ENCODE data around the gene F13B.
"Not testable (repeated sequence)": the region's sequence is repeated elsewhere in the genome, so short reads cannot be mapped to it uniquely, and the experiment has no call there.

Gene F13B, protein sequence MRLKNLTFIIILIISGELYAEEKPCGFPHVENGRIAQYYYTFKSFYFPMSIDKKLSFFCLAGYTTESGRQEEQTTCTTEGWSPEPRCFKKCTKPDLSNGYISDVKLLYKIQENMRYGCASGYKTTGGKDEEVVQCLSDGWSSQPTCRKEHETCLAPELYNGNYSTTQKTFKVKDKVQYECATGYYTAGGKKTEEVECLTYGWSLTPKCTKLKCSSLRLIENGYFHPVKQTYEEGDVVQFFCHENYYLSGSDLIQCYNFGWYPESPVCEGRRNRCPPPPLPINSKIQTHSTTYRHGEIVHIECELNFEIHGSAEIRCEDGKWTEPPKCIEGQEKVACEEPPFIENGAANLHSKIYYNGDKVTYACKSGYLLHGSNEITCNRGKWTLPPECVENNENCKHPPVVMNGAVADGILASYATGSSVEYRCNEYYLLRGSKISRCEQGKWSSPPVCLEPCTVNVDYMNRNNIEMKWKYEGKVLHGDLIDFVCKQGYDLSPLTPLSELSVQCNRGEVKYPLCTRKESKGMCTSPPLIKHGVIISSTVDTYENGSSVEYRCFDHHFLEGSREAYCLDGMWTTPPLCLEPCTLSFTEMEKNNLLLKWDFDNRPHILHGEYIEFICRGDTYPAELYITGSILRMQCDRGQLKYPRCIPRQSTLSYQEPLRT

DNA sequence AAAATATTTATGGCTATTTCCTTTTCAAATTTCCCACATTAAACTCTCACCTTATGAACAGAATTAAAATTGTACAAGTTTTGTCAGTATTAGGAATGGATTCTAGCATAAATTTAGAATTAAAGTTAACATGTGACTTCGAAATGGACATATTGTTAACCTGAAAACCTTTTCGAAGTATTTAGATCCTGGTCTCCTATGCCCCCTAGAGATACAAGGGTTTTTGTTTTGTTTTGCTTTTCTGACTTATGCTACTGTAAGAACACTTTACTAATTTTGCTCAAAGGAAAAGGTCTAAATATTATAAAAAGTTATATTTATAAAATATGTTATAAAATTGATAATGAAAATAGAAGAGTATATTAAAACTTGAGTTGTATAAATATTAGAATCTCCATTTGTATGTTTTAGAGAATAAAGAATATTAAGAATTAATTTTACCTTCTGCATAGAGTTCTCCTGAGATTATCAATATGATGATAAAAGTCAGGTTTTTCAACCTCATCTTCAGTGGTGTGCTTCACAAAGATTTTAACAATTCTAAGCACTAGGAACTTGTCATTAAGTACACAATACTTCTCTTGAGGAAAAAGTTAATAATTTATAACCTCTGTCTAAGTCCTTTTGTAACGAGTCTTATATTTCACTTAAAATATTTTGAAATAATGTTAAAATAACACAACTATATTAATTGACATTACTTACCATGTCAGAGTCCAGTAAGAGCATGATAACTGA, at the start of gene F13B:
Gene F13B, minus strand, starts transcription at position 542 of the 738 bp plus-strand sequence. Its CDS starts 37 bp downstream, at position 505.
- no peaks in the 10 kb centered on the region for H3K4me1 ChIP-seq (ENCODE audit: control insufficient read depth in 5 of 5, insufficient read depth in 5 of 5, low read length in 5 of 5)
- H3K27ac ChIP-seq (ENCODE audit: low read depth, low read length), result no peak within 1 kb of the TSS
- H3K27me3 ChIP-seq (ENCODE audit: control insufficient read depth in 5 of 5, insufficient read depth in 4 of 5, low read length in 5 of 5), result no peaks in the 10 kb centered on the region
- no peak within 1 kb of the TSS for H3K9ac ChIP-seq (ENCODE audit: low read length in 5 of 5)
- no peaks in the 10 kb centered on the region for H3K36me3 ChIP-seq (ENCODE audit: control insufficient read depth in 5 of 5, insufficient read depth in 5 of 5, low read length in 5 of 5)
- H3K4me3 ChIP-seq (ENCODE audit: low read depth in 1 of 5, low read length in 5 of 5), result no peak within 1 kb of the TSS
- H3K9me3 ChIP-seq (ENCODE audit: control insufficient read depth in 5 of 5, low read length in 5 of 5), result peaks cover 0 to 5% (median 0%) of the 10 kb centered on the region in 5 donors

DNA sequence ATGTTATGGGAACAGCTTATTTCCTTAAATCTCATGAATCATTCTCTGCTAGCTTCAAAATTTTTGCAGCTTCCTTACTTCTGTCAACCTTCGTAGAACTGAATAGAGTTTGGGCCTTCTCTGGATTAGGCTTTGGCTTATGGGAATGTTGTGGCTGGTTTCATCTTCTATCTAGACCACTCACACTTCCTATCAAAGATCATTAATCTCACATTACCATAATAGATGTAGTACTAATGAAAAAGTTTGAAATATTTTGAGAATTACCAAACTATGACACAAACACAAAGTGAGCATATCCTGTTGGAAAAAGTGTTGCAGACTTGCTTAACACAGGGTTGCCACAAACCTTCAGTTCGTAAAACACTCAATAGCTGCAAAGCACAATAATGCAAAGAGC, 49.1 kb upstream of the F13B start:
- H3K36me3 ChIP-seq (ENCODE audit: control insufficient read depth in 5 of 5, insufficient read depth in 5 of 5, low read length in 5 of 5), result no peaks in the 10 kb centered on the region
- no peaks in the 10 kb centered on the region for H3K9me3 ChIP-seq (ENCODE audit: control insufficient read depth in 5 of 5, low read length in 5 of 5)
- no peak overlapping the region for H3K4me3 ChIP-seq (ENCODE audit: low read depth in 1 of 5, low read length in 5 of 5)
- no peaks in the 10 kb centered on the region for H3K4me1 ChIP-seq (ENCODE audit: control insufficient read depth in 5 of 5, insufficient read depth in 5 of 5, low read length in 5 of 5)
- H3K27ac ChIP-seq (ENCODE audit: low read depth, low read length), result no peak overlapping the region
- no peaks in the 10 kb centered on the region for H3K27me3 ChIP-seq (ENCODE audit: control insufficient read depth in 5 of 5, insufficient read depth in 4 of 5, low read length in 5 of 5)
- no peak overlapping the region for H3K9ac ChIP-seq (ENCODE audit: low read length in 5 of 5)

DNA sequence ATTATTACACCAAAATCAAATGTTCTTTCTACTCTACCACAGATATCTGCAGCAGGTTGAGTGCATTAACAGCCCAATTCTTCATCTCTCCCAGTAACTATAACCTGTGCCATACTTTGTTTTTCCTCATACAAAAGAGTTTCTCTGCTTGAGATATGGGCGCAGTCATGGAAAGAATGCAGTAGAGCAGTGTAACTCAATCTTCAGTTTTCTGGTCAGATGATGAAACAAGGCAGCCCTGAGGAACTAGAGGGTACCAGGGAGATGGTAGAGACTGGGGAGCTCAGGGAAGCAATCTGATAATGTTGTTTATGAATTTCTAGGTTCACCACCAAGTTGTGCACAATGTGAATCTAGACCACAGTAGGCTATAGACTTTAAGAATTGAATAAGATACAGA, 39.8 kb upstream of the F13B start:
- Histone ChIP-seq H3K27ac (ENCODE audit: low read depth, low read length) (no peak overlapping the region), H3K36me3 (ENCODE audit: control insufficient read depth in 5 of 5, insufficient read depth in 5 of 5, low read length in 5 of 5) (no peaks in the 10 kb centered on the region), H3K9me3 (ENCODE audit: control insufficient read depth in 5 of 5, low read length in 5 of 5) (no peaks in the 10 kb centered on the region), H3K4me3 (ENCODE audit: low read depth in 1 of 5, low read length in 5 of 5) (no peak overlapping the region), H3K9ac (ENCODE audit: low read length in 5 of 5) (no peak overlapping the region), H3K27me3 (ENCODE audit: control insufficient read depth in 5 of 5, insufficient read depth in 4 of 5, low read length in 5 of 5) (no peaks in the 10 kb centered on the region), H3K4me1 (ENCODE audit: control insufficient read depth in 5 of 5, insufficient read depth in 5 of 5, low read length in 5 of 5) (no peaks in the 10 kb centered on the region)

DNA sequence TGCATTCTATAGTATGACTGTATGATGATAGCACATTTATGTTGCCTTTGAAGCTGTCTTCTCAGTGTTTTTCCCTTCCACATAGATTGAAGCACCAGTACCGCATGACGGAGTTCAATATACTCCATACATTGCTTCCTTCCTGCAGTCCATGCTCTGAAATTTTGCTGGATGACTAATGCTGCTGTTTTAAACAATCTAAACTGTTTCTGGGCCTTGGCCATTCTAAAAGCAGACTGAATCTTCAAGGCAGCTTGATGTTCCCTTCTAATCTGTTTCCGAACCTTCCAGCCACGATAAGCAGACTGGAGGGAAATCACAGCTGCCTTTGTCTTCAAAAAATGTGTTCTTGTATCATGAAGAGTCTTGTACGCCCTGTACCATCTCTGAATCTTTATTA, 36.2 kb upstream of the F13B start:
- Histone ChIP-seq H3K9me3 (ENCODE audit: control insufficient read depth in 5 of 5, low read length in 5 of 5) (no peaks in the 10 kb centered on the region), H3K36me3 (ENCODE audit: control insufficient read depth in 5 of 5, insufficient read depth in 5 of 5, low read length in 5 of 5) (no peaks in the 10 kb centered on the region), H3K27me3 (ENCODE audit: control insufficient read depth in 5 of 5, insufficient read depth in 4 of 5, low read length in 5 of 5) (no peaks in the 10 kb centered on the region), H3K4me3 (ENCODE audit: low read depth in 1 of 5, low read length in 5 of 5) (no peak overlapping the region), H3K27ac (ENCODE audit: low read depth, low read length) (no peak overlapping the region), H3K4me1 (ENCODE audit: control insufficient read depth in 5 of 5, insufficient read depth in 5 of 5, low read length in 5 of 5) (no peaks in the 10 kb centered on the region), H3K9ac (ENCODE audit: low read length in 5 of 5) (no peak overlapping the region)

DNA sequence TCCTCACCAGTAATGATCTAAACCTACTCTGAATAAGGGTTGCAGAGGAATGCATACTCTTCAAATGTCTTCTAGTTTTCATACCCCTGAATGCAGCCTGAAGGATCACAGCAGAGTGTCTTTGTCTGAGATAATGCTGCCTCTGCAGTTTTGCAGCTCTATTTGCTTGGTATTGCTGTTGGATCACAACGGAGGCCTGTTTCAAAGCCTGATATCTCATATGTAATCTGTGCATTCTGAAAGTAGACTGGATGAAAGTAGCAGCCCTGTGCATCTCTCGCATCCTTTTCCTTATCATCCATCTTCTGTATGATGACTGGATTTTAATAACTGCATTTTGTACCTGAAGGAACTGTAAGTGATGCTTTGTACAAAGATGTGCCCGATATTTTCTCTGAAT, 34.9 kb upstream of the F13B start:
- Histone ChIP-seq H3K27ac (ENCODE audit: low read depth, low read length) (no peak overlapping the region), H3K4me1 (ENCODE audit: control insufficient read depth in 5 of 5, insufficient read depth in 5 of 5, low read length in 5 of 5) (no peaks in the 10 kb centered on the region), H3K27me3 (ENCODE audit: control insufficient read depth in 5 of 5, insufficient read depth in 4 of 5, low read length in 5 of 5) (no peaks in the 10 kb centered on the region), H3K36me3 (ENCODE audit: control insufficient read depth in 5 of 5, insufficient read depth in 5 of 5, low read length in 5 of 5) (no peaks in the 10 kb centered on the region), H3K4me3 (ENCODE audit: low read depth in 1 of 5, low read length in 5 of 5) (no peak overlapping the region), H3K9me3 (ENCODE audit: control insufficient read depth in 5 of 5, low read length in 5 of 5) (no peaks in the 10 kb centered on the region), H3K9ac (ENCODE audit: low read length in 5 of 5) (no peak overlapping the region)

DNA sequence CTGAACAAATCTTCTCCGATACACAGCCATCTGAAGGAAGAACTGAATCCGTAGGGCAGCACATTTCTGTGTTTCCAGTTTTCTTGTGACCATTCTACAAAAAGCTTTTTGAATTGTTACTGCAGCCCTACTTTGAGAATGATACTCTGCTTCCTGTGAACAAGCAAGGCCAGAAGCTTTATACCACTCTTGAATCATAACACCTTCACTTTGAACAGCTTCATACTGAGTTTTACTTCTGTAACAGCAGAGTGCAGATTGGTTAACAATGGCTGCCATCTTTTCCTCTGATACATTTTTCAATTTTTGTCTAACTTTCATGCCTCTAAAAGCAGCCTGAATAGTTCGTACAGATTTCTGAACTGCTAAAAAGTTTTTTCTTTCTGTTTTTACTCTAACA, 33.6 kb upstream of the F13B start:
- no peaks in the 10 kb centered on the region for H3K9me3 ChIP-seq (ENCODE audit: control insufficient read depth in 5 of 5, low read length in 5 of 5)
- H3K27me3 ChIP-seq (ENCODE audit: control insufficient read depth in 5 of 5, insufficient read depth in 4 of 5, low read length in 5 of 5), result no peaks in the 10 kb centered on the region
- H3K27ac ChIP-seq (ENCODE audit: low read depth, low read length), result no peak overlapping the region
- H3K4me1 ChIP-seq (ENCODE audit: control insufficient read depth in 5 of 5, insufficient read depth in 5 of 5, low read length in 5 of 5), result no peaks in the 10 kb centered on the region
- H3K4me3 ChIP-seq (ENCODE audit: low read depth in 1 of 5, low read length in 5 of 5), result no peak overlapping the region
- H3K9ac ChIP-seq (ENCODE audit: low read length in 5 of 5), result no peak overlapping the region
- no peaks in the 10 kb centered on the region for H3K36me3 ChIP-seq (ENCODE audit: control insufficient read depth in 5 of 5, insufficient read depth in 5 of 5, low read length in 5 of 5)

DNA sequence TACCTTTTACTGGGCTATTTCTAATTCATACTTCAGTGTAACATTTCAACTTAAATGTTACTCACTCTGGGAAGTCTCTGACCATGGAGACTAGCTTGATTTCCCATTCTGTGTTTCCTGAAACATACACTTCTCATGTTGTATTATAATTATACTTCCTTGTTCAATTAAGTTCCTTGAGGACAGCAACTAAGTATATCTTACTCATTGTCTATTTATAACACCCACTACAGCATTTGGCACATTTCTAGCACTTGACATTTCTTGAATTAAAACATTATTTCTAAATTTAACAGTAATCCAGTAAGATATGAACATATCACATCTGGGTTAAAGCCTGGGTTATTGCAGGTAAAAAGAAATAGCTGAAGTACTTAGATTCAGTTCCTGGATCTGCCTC, 32.4 kb upstream of the F13B start:
- Histone ChIP-seq H3K9me3 (ENCODE audit: control insufficient read depth in 5 of 5, low read length in 5 of 5) (no peaks in the 10 kb centered on the region), H3K36me3 (ENCODE audit: control insufficient read depth in 5 of 5, insufficient read depth in 5 of 5, low read length in 5 of 5) (no peaks in the 10 kb centered on the region), H3K4me3 (ENCODE audit: low read depth in 1 of 5, low read length in 5 of 5) (no peak overlapping the region), H3K9ac (ENCODE audit: low read length in 5 of 5) (no peak overlapping the region), H3K4me1 (ENCODE audit: control insufficient read depth in 5 of 5, insufficient read depth in 5 of 5, low read length in 5 of 5) (no peaks in the 10 kb centered on the region), H3K27me3 (ENCODE audit: control insufficient read depth in 5 of 5, insufficient read depth in 4 of 5, low read length in 5 of 5) (no peaks in the 10 kb centered on the region), H3K27ac (ENCODE audit: low read depth, low read length) (no peak overlapping the region)

DNA sequence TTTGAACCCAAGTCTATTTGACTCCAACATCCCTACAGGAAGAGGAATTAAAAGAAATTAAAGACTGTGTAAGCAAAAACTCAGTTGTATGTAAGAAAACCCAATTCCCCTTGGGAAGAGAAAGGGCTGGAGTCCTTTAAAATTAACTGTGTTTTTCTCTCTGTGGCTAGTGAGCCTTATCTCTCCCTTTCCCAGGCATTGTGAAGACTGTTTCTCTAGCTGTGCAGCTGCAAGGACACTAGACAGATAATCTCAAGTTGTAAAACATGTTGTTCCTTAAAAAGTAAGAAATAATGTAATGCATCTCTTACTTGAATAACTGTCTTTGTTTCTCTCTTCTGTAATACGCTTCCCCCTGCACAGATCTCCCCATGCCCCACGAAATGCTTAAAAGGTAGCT, 29.9 kb upstream of the F13B start:
- H3K9me3 ChIP-seq (ENCODE audit: control insufficient read depth in 5 of 5, low read length in 5 of 5); H3K36me3 ChIP-seq (ENCODE audit: control insufficient read depth in 5 of 5, insufficient read depth in 5 of 5, low read length in 5 of 5); H3K9ac ChIP-seq (ENCODE audit: low read length in 5 of 5); H3K4me3 ChIP-seq (ENCODE audit: low read depth in 1 of 5, low read length in 5 of 5); H3K27me3 ChIP-seq (ENCODE audit: control insufficient read depth in 5 of 5, insufficient read depth in 4 of 5, low read length in 5 of 5); H3K4me1 ChIP-seq (ENCODE audit: control insufficient read depth in 5 of 5, insufficient read depth in 5 of 5, low read length in 5 of 5); H3K27ac ChIP-seq (ENCODE audit: low read depth, low read length): not testable (repeated sequence)

DNA sequence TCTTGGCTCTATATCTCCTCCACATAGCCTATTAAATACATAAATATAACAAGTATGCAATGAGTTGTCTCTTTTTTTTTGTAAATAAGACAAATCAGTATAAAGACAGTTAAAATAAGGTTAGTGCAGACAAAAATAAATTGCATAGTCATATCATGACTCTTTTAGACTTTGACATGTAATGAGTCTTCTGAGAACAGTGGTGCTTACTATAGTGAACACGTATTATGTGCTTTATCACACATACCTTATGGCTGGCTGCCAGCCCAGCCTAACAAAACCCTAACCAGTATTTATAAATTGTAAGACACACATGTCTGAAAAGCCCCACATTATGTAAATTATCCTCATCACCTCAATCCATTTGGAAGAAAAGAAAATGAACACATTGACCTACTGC, 29.1 kb upstream of the F13B start:
- no peak overlapping the region for H3K9ac ChIP-seq (ENCODE audit: low read length in 5 of 5)
- H3K4me3 ChIP-seq (ENCODE audit: low read depth in 1 of 5, low read length in 5 of 5), result no peak overlapping the region
- H3K4me1 ChIP-seq (ENCODE audit: control insufficient read depth in 5 of 5, insufficient read depth in 5 of 5, low read length in 5 of 5), result peaks cover 0 to 4% (median 0%) of the 10 kb centered on the region in 5 donors
- H3K27me3 ChIP-seq (ENCODE audit: control insufficient read depth in 5 of 5, insufficient read depth in 4 of 5, low read length in 5 of 5), result no peaks in the 10 kb centered on the region
- H3K27ac ChIP-seq (ENCODE audit: low read depth, low read length), result no peak overlapping the region
- H3K36me3 ChIP-seq (ENCODE audit: control insufficient read depth in 5 of 5, insufficient read depth in 5 of 5, low read length in 5 of 5), result no peaks in the 10 kb centered on the region
- H3K9me3 ChIP-seq (ENCODE audit: control insufficient read depth in 5 of 5, low read length in 5 of 5), result no peaks in the 10 kb centered on the region
